ENCODE measurements around the gene HACD1.

The HACD1 gene

GRCh38 chr10:17617031-17617911 is at the start of gene HACD1:
Gene HACD1 (minus strand): TSS chr10:17617374. CDS start chr10:17617339, 35 bp downstream.
- peak; percentile 48 to 55 for DNase-seq

GRCh38 chr10:17665747-17666146 is 48.6 kb upstream of the HACD1 start:
- peak; percentile 90 to 93 for DNase-seq

GRCh38 chr10:17663450-17663849 is 46.3 kb upstream of the HACD1 start:
- DNase-seq = no peak

GRCh38 chr10:17662193-17663138 is 45.3 kb upstream of the HACD1 start:
- no peak for DNase-seq

GRCh38 chr10:17661510-17661909 is 44.3 kb upstream of the HACD1 start:
- no peak for DNase-seq

GRCh38 chr10:17660921-17661320 is 43.7 kb upstream of the HACD1 start:
- no peak for DNase-seq

- no peak for DNase-seq
Measured at GRCh38 chr10:17659365-17659764, 42.2 kb upstream of the HACD1 start.

- DNase-seq = no peak
Measured at GRCh38 chr10:17657103-17657500, 39.9 kb upstream of the HACD1 start.

GRCh38 chr10:17655567-17656146 is 38.5 kb upstream of the HACD1 start:
- peak; percentile 22 to 33 for DNase-seq

GRCh38 chr10:17655009-17655408 is 37.8 kb upstream of the HACD1 start:
- no peak for DNase-seq

GRCh38 chr10:17652585-17652984 is 35.4 kb upstream of the HACD1 start:
- no peak for DNase-seq

- DNase-seq = no peak
Measured at GRCh38 chr10:17651896-17652295, 34.7 kb upstream of the HACD1 start.

GRCh38 chr10:17650416-17650815 is 33.2 kb upstream of the HACD1 start:
- no peak for DNase-seq

- no peak for DNase-seq
Measured at GRCh38 chr10:17649836-17650235, 32.7 kb upstream of the HACD1 start.

GRCh38 chr10:17649052-17649451 is 31.9 kb upstream of the HACD1 start:
- DNase-seq = no peak

GRCh38 chr10:17648243-17649035 is 31.3 kb upstream of the HACD1 start:
- no peak for DNase-seq

GRCh38 chr10:17647326-17647725 is 30.2 kb upstream of the HACD1 start:
- peak; percentile 33 to 39 for DNase-seq

GRCh38 chr10:17645621-17646345 is 28.6 kb upstream of the HACD1 start:
- no peak for DNase-seq

- DNase-seq = peak in 1 of 2 donors; percentile 20
Measured at GRCh38 chr10:17644485-17644943, 27.3 kb upstream of the HACD1 start.

- peak; percentile 86 to 97 for DNase-seq
Measured at GRCh38 chr10:17643755-17644484, 26.7 kb upstream of the HACD1 start, which contains the start of gene STAM. Gene STAM (plus strand): TSS chr10:17644151. CDS start chr10:17644340, 189 bp downstream.

GRCh38 chr10:17643339-17643754 is 26.2 kb upstream of the HACD1 start:
- DNase-seq = no peak
